A549 treated with CpdA at 1 μM for 4 hours (cell line): Measurements from ENCODE around the gene PKNOX2. TPM values are rescaled to one million over a fixed set of nuclear protein-coding genes. Genes with fewer than 3 reads are reported as not detected.

ENCODE experiments used
- total RNA-seq: library from RNA; stranded (reverse); fragments of 200-300 nt; extraction: Qiagen RNA extraction; gene quantifications from 5 replicates; pipeline ENCODE4 v1.2.3, GENCODE V29; 2022; ENCODE audit warnings: low read depth

The PKNOX2 gene, protein sequence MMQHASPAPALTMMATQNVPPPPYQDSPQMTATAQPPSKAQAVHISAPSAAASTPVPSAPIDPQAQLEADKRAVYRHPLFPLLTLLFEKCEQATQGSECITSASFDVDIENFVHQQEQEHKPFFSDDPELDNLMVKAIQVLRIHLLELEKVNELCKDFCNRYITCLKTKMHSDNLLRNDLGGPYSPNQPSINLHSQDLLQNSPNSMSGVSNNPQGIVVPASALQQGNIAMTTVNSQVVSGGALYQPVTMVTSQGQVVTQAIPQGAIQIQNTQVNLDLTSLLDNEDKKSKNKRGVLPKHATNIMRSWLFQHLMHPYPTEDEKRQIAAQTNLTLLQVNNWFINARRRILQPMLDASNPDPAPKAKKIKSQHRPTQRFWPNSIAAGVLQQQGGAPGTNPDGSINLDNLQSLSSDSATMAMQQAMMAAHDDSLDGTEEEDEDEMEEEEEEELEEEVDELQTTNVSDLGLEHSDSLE
- total RNA-seq, result not detected in 5 replicates

DNA sequence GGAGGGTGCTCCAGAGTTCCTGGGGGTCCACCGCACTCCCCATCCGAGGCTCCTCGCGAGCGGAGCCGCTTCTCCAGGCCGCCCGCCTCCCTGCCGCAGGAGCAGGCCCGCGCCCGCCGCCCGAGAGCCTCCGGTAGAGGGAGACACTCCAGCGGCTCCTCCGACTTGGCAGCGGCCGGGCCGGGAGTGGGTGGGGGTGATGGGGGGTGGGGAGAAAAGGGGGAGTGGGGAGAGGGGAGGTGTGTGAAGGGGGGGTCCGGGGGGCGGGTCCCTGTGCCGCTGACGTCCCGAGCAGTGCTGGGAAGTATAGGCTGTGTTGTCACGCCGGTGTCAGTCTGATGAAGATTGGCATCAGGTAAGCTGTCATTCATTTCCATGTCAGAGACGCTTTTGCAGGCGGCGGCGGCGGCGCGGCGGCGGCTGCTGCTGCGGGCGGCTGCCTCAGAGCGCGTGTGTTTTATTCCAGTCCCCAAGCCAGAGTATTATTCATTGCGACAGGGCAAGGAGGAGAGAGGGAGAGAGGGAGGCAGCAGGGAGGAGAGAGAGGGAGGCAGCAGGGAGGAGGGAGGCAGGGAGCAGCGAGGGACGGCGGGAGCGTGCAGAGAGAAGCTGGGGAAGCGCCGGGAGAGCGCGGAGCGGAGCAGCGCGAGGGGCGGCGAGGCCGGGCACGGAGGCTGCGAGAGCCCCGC is at the start of gene PKNOX2:
TSS of gene PKNOX2 (plus strand) at position 330 of the 689 bp plus-strand sequence. CDS start 186,555 bp downstream, outside the sequence.

Other genes with a start within 250 kb of the PKNOX2 start
- not detected in 5 replicates for gene HEPN1, start 245.5 kb upstream of the PKNOX2 start, total RNA-seq
- not detected in 5 replicates for gene HEPACAM, start 228.7 kb upstream of the PKNOX2 start, total RNA-seq
- 0.45 to 0.72 TPM (median 0.54 TPM) in 5 replicates for gene CCDC15, start 210.5 kb upstream of the PKNOX2 start, total RNA-seq
- gene SLC37A2, start 101.4 kb upstream of the PKNOX2 start, total RNA-seq, result 0.07 to 0.15 TPM (median 0.11 TPM) in 4 of 5 replicates, not detected in the other
- 21.3 to 25.8 TPM (median 24.2 TPM) in 5 replicates for gene TMEM218, start 53.1 kb upstream of the PKNOX2 start, total RNA-seq